ENCODE results near the gene GPR146.

GPR146 gene

DNA sequence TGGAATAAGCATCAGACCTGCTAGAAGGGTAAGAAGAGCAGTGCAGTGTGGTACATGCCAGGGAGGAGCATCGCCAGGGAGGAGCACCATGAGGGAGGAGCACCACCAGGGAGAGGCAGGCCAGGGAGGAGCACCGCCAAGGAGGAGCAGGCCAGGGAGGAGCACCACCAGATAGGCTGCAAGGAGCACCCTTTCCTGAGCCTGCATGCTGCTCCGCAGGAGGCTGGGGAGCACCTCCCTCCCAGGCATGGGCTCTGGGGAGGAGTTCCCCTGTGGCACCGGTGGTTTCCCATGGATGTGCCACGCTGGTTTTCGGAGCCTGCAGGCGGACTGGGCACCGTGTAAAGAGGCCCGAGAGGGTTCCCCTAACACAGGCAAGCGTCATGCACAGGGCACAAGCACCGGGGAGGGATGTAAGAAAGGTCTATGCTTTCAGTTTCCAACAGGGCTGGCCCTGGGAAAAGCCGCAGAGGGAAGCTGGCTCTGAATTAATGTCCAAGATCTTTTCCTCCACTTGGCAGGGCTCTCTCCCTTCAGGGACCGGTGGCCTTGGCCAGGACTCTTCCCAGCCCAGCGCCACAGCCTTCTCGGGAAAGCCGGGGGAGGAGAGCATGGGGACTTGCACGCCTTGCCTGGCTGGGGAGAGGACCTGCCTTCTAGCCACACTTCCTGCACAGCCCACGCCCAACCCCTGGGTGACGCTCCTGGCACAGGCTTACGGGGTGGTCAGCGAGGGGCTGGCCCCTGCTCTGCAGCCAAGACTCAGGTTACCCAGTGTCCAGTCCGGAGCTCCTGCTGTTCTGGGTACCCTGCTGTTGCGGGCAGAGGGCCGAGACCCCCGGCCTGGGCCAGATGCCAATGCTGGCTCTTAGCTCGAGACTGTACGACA is 32.1 kb downstream of the GPR146 start:
- no peak for DNase-seq (ENCODE audit: low read depth)

DNA sequence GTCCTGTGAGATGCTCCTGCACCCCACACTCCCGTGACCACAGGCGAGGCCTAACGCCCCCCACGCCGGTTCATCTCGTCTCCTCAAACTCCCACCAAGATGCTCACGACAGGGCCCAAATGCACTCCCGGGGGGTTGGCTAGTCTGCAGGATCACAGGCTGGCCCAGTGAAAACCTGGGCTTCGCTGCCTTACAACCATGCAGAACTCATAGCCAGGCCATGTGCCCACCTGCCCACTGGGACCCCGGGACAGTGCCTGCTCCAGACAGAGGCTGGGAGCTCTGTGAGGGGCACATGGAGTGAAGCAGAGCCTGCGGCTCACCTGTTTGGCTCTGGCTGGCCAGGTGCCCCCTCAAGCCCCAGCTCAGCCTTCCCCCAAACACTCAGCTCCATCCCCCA is 34.2 kb downstream of the GPR146 start:
- DNase-seq (ENCODE audit: low read depth), result no peak

DNA sequence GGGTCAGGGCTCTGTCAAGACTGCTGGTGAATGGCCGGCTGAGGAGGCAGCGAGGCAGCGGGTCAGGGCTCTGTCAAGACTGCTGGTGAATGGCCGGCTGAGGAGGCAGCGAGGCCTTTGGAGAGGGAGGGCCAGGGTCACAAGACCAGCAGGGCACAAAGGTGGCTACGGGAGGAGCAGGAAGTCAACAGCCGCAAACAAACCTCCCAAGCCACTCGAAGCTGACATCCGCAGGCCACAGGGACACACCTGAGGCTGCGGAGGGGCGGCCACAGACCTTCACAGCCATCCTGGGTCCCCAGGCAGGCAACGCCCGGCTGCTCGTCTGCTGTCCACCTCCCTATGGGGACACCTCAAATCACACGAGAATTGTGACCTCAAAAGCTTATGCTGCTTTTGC is 34.6 kb downstream of the GPR146 start:
- DNase-seq (ENCODE audit: low read depth), result no peak

DNA sequence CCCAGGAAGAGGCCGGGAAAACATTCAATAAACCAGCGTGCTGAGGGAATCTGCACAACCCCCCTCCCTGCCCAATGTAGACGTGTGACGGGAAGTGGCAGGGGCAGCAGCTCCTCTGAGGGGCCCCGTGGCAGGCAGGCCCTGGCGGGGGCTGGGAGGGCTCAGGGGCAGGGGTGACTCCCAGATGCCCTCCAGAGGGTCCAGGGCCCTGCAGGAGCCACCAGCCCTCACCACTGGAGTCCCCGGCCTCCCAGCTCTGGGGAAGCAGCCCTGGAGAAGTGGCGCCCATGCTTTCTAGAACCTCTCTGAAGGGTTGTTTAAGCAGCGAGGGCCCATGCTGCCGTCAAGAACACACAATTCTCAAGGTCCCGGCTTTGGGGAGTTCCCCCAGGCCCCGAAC is 35.2 kb downstream of the GPR146 start:
- DNase-seq (ENCODE audit: low read depth), result no peak

DNA sequence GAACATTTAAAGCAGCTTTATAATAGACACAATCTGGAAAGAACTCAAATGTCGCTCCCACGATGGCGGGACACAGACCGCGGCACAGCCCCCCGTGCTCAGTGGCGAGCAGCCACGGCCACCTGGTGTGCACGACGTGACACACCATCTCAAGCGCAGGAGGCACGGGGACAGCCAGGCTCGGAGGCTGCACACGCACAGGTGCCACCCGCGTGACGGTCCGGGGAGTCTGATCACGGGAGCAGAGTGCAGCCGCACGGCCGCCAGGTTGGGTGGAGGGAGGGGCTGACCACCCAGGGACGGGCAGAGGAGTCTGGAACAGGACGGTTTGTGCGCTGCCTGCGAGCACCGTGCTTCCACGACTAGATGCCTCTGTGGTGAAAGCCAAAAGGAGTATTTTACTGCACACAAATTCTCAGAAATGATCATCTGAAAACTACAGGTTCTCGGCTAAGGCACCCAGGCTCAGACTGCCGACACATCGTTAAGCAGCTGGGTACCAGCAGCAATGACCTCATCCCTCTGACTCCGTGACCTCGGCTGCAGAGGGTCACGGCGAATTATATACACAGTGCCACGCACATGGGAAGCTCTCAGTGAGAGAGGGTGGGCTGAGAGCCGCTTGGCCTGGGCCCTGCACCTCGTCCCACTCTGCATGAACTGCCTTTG is 36.0 kb downstream of the GPR146 start:
- no peak for DNase-seq (ENCODE audit: low read depth)

- no peak for DNase-seq (ENCODE audit: low read depth)
These were observed 36.5 kb downstream of the GPR146 start for GRCh38 chr7:1080921-1081255.

DNA sequence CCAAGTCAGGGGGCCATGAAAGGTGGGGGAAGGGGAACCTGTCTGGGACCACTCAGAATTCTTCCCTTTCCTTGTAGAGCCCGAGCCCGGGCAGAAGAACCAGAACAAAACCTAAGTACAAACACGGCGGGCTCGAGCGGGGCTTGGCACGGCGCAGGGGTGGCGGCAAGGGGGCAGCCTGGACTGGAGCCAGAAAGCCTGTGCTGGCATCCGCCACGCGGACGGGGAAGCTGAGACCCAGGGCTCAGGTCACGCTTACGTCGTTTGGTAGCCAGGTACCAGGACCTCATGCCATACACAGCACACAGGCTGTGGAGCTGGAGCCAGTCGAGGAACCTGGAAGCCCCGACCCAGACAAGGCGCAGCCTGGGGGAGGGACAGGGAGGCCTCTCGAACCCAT is 37.0 kb downstream of the GPR146 start:
- DNase-seq (ENCODE audit: low read depth), result no peak

DNA sequence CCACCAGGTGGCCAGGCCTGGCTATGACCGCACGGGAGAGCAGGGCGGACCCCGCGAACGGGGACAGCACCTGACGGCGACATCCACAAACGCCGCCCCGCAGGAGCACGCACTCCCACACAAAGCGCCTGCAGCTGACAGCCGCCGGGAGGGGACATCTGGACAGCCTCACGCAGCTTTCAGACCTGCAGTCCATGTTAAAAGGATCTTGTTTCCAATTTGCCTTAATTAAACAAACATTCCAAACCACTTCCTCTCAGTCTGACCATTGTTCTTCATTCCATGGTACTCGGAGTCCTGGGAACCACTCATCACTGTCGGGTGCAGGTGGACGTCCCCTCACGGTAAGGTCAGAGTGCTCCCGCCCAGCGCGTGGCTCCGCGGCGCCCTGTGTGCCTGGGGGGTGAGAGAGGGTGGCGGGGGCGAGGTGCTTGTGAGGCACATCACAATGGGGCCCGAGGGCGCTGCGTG is 37.6 kb downstream of the GPR146 start:
- no peak for DNase-seq (ENCODE audit: low read depth)

DNA sequence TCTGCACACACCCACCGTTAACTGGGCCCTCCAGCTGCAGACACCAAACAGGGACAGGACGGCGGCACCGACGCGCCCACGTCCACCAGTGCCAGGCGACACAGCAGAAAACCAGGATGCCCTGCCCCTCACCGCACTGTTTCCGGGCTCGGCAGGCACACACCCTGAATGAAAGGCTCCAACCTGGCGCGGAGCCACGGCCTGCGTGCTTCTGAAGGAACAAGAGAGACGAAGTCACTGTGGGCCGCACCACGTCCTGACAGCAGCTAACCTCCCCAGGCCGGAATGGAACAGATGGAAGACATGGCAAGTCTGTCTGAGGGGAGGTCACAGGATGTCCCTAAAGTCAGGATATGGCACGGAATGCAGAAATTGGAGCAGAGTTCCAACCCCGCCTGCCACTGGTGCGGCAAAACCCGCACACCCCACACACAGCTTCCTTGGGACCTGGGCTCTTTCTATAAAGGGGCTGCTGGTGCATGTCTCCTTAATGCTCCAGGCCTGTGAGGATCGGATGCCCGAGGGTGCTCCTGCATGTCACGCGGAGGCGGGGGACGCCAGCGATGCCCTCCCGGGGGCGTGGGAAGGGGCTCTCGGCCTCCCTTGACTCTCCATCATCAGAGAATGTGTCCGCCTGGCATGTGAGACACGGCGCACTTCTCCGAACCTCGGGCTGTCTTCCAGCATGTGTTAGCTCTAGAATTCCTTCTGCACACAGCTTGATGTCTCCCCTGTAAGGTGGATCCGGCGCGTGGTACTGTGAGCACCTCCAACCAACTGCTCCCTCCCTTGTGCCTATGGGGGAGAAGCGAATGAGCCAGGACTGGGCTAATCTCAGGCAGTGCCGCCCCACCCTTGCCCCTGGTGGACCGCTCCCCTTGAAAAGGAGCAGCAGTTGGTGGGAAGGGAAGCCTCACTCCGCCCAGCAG is 39.6 kb downstream of the GPR146 start:
- DNase-seq (ENCODE audit: low read depth), result no peak

- no peak for DNase-seq (ENCODE audit: low read depth)
These were observed 40.9 kb downstream of the GPR146 start for GRCh38 chr7:1085266-1085665.

- DNase-seq (ENCODE audit: low read depth), result no peak
These were observed 41.6 kb downstream of the GPR146 start for GRCh38 chr7:1085910-1086421.

- peak; percentile 68 for DNase-seq (ENCODE audit: low read depth)
These were observed 42.5 kb downstream of the GPR146 start for GRCh38 chr7:1086588-1087464.

DNA sequence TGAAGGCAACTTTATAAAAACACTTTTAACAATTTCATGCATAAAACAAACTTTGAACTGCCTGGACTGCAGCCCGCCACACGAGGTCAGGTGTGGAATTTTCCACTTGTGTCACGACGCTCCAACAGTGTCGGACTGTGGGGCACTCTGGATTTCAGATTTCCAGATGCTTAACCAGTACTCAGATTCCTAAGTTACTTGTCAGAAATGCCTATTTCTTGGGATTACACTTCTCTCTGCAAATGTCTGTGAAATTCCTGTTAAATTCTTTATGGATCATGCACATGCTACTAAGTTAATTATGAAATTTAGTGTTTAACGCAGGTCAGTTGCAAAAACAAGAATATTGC is 43.1 kb downstream of the GPR146 start:
- DNase-seq (ENCODE audit: low read depth), result no peak

- no peak for DNase-seq (ENCODE audit: low read depth)
These were observed 43.9 kb downstream of the GPR146 start, which contains the start of gene GPER1 for GRCh38 chr7:1087952-1088920. GPER1 (plus strand) TSS chr7:1088113; CDS start chr7:1091729, 3,616 bp downstream.

DNA sequence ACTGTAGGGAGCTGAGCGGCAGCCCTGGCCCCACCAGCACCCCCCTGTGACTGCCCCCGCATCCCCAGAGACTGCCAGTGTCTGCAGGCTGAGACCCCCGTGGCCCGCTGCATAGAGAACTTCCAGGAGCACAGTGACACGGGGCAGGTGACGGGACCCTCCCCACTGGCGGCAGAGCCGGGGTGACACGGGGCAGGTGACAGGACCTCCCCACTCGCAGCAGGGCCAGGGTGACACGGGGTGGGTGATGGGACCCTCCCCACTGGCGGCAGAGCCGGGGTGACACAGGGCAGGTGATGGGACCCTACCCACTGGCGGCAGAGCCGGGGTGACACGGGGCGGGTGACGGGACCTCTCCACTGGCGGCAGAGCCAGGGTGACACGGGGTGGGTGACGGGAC is 45.9 kb downstream of the GPR146 start:
- no peak for DNase-seq (ENCODE audit: low read depth)

- no peak for DNase-seq (ENCODE audit: low read depth)
These were observed 46.6 kb downstream of the GPR146 start for GRCh38 chr7:1090686-1091643.

DNA sequence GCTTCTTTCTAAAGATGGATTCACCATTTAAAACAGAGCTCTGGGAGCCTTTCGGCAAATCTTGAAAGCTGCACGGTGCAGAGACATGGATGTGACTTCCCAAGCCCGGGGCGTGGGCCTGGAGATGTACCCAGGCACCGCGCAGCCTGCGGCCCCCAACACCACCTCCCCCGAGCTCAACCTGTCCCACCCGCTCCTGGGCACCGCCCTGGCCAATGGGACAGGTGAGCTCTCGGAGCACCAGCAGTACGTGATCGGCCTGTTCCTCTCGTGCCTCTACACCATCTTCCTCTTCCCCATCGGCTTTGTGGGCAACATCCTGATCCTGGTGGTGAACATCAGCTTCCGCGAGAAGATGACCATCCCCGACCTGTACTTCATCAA is 47.3 kb downstream of the GPR146 start:
- DNase-seq (ENCODE audit: low read depth), result no peak

DNA sequence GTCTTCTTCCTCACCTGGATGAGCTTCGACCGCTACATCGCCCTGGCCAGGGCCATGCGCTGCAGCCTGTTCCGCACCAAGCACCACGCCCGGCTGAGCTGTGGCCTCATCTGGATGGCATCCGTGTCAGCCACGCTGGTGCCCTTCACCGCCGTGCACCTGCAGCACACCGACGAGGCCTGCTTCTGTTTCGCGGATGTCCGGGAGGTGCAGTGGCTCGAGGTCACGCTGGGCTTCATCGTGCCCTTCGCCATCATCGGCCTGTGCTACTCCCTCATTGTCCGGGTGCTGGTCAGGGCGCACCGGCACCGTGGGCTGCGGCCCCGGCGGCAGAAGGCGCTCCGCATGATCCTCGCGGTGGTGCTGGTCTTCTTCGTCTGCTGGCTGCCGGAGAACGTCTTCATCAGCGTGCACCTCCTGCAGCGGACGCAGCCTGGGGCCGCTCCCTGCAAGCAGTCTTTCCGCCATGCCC is 47.9 kb downstream of the GPR146 start:
- DNase-seq (ENCODE audit: low read depth), result no peak

Data from activated T-cell treated with anti-CD3 and anti-CD28 coated beads for 48 hours (primary cell).